Neural cell (in vitro differentiated cells): Measurements from ENCODE around the gene ACP2.

Experiments
- EZH2 ChIP-seq: fragments of 200-600, 300-800 bp; shearing (Covaris generic), sonication (generic); IDR thresholded peaks from 2 replicates; pipeline ENCODE4 v1.6.1; 2014; ENCODE audit warnings: antibody characterized with exemption, low read length, borderline replicate concordance, mild to moderate bottlenecking; ENCODE audit not compliant: insufficient read depth, poor library complexity, severe bottlenecking
- RAD21 ChIP-seq: fragments of 450-650 bp; conservative IDR thresholded peaks from 2 replicates; pipeline ENCODE4 v1.6.1; 2014; ENCODE audit warnings: antibody characterized with exemption, mild to moderate bottlenecking, moderate library complexity
- SMC3 ChIP-seq: fragments of 450-650 bp; conservative IDR thresholded peaks from 2 replicates; pipeline ENCODE4 v1.6.1; 2014; ENCODE audit warnings: antibody characterized with exemption, mild to moderate bottlenecking, moderate library complexity; ENCODE audit not compliant: poor library complexity
- TF ChIP-seq, protein P1 (sequence below): fragments of 450-650 bp; IDR thresholded peaks from 2 replicates; pipeline ENCODE4 v1.5.1; 2014; ENCODE audit warnings: antibody characterized with exemption, mild to moderate bottlenecking, moderate library complexity; ENCODE audit not compliant: poor library complexity, severe bottlenecking

DNA sequence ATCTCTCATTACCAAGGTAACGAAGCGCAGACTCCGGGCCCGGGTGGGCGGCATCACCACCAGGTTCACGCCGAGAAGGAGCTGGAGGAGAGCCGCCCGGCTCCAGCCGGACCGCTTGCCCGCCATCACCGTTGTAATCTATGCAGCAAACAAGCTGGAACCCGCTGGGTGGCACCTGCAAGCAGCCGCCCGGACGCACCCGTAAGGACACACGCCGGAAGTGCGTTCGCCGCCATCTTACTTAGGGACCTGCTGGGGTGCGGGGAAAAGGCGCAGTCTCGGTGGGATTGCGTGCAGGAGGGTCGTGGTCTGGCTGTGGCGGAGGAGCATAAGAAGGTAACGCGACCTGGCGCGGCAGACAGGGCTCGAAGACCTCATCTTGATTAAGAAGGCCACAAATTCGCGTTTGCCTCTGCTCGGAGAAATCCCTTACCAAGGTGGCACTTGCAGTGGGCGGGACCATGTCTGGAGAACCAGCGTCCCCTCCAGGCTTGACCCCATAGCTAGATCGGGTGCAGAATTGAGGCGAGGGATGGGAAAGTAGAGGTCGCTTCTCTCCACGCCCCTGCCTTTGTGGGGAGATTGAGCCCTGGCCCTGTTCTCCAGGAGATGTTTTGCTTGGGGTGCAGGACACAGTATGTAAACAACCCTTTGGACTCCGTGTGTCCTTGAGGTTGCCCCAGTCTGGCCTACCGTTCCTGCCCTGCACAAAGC lies at the start of gene ACP2:
- TF ChIP-seq, protein P1, sequence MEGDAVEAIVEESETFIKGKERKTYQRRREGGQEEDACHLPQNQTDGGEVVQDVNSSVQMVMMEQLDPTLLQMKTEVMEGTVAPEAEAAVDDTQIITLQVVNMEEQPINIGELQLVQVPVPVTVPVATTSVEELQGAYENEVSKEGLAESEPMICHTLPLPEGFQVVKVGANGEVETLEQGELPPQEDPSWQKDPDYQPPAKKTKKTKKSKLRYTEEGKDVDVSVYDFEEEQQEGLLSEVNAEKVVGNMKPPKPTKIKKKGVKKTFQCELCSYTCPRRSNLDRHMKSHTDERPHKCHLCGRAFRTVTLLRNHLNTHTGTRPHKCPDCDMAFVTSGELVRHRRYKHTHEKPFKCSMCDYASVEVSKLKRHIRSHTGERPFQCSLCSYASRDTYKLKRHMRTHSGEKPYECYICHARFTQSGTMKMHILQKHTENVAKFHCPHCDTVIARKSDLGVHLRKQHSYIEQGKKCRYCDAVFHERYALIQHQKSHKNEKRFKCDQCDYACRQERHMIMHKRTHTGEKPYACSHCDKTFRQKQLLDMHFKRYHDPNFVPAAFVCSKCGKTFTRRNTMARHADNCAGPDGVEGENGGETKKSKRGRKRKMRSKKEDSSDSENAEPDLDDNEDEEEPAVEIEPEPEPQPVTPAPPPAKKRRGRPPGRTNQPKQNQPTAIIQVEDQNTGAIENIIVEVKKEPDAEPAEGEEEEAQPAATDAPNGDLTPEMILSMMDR: peak; percentile 64
- TF ChIP-seq EZH2 (no peak), RAD21 (peak; percentile 54), SMC3 (peak; percentile 67)
